Thoracic aorta endothelial cell (primary cell): Measurements from ENCODE around the gene RNF40. TPM values are rescaled to one million over a fixed set of nuclear protein-coding genes. Genes with fewer than 3 reads are reported as not detected.

Source experiments
- small RNA-seq: library from RNA; depleted of rRNA; stranded (forward); fragments of <200 nt; gene quantifications from one replicate; pipeline ENCODE3, GENCODE V24; 2012
- total RNA-seq: library from RNA; depleted of rRNA; stranded (reverse); fragments of >200 nt; gene quantifications from 2 replicates; pipeline ENCODE4 v1.2.3, GENCODE V29; 2012

The RNF40 gene
- total RNA-seq, result 85.9 and 91.9 TPM in 2 replicates

GRCh38 chr16:30761928-30762902, at the start of gene RNF40, which contains the start of gene CFAP119:
Gene RNF40 (plus strand): TSS chr16:30762322. CDS start chr16:30762546, 224 bp downstream.
Gene CFAP119 (minus strand): TSS chr16:30762062. CDS start chr16:30761748, 314 bp downstream.

GRCh38 chr16:30747799-30748633, 14.1 kb upstream of the RNF40 start, which contains the start of gene PHKG2:
Gene PHKG2 (plus strand): TSS chr16:30748425. CDS start chr16:30748821, 396 bp downstream.

GRCh38 chr16:30786936-30787612, 25.0 kb downstream of the RNF40 start, which contains the start of gene ZNF629:
Gene ZNF629 (minus strand): TSS chr16:30787205. CDS start chr16:30784482, 2,723 bp downstream.

Small RNAs within 50 kb of the gene (small RNA-seq; reads per million reads assigned to genes)
- gene RF00017, result not detected

Other genes with a start within 250 kb of the RNF40 start
- gene ZNF768, start 235.8 kb upstream of the RNF40 start, total RNA-seq, result 17.6 and 20.8 TPM in 2 replicates
- 5.7 and 9.0 TPM in 2 replicates for gene ZNF747, start 227.5 kb upstream of the RNF40 start, total RNA-seq
- gene ZNF764, start 203.9 kb upstream of the RNF40 start, total RNA-seq, result 7.3 and 7.4 TPM in 2 replicates
- gene ZNF688, start 190.6 kb upstream of the RNF40 start, total RNA-seq, result 4.5 and 5.9 TPM in 2 replicates
- gene ZNF785, start 176.6 kb upstream of the RNF40 start, total RNA-seq, result 7.4 and 9.5 TPM in 2 replicates
- 4.7 and 5.9 TPM in 2 replicates for gene ZNF689, start 151.9 kb upstream of the RNF40 start, total RNA-seq
- 12.4 and 13.7 TPM in 2 replicates for gene PRR14, start 111.4 kb upstream of the RNF40 start, total RNA-seq
- 23.7 and 30.1 TPM in 2 replicates for gene FBRS, start 103.9 kb upstream of the RNF40 start, total RNA-seq
- 32.3 and 36.0 TPM in 2 replicates for gene SRCAP, start 63.2 kb upstream of the RNF40 start, total RNA-seq
- gene PHKG2, start 13.9 kb upstream of the RNF40 start, total RNA-seq, result 21.4 and 22.1 TPM in 2 replicates
- gene CFAP119, start 260 bp upstream of the RNF40 start, total RNA-seq, result 1.5 and 1.7 TPM in 2 replicates
- gene ZNF629, start 24.9 kb downstream of the RNF40 start, total RNA-seq, result 10.6 and 11.6 TPM in 2 replicates
- 21.2 and 25.9 TPM in 2 replicates for gene BCL7C, start 131.8 kb downstream of the RNF40 start, total RNA-seq
- 0.13 and 0.14 TPM in 2 replicates for gene CTF1, start 134.3 kb downstream of the RNF40 start, total RNA-seq
- 20.6 and 33.5 TPM in 2 replicates for gene FBXL19, start 161.2 kb downstream of the RNF40 start, total RNA-seq
- gene ORAI3, start 186.7 kb downstream of the RNF40 start, total RNA-seq, result 13.0 and 16.7 TPM in 2 replicates
- gene SETD1A, start 195.4 kb downstream of the RNF40 start, total RNA-seq, result 7.0 and 7.8 TPM in 2 replicates
- 3.7 and 4.7 TPM in 2 replicates for gene HSD3B7, start 222.9 kb downstream of the RNF40 start, total RNA-seq
- 0.27 and 0.36 TPM in 2 replicates for gene STX1B, start 248.3 kb downstream of the RNF40 start, total RNA-seq